Mucosa of gallbladder (tissue), 1 donor: ENCODE results near the gene COL21A1. TPM values are rescaled to one million over a fixed set of nuclear protein-coding genes. Genes with fewer than 3 reads are reported as not detected.

Experiments
- DNase-seq: peaks from one replicate; pipeline ENCODE4 v3.0.0-alpha.2; 2020; ENCODE audit warnings: low spot score
- total RNA-seq: library from RNA; stranded (reverse); gene quantifications from one replicate; pipeline ENCODE4 v1.2.1, GENCODE V29; 2021
- donor health status: DM: no; HTN: no; CAD: no.

The COL21A1 gene
- total RNA-seq, 1 donor from 2014 or later: 3.3 TPM

DNA sequence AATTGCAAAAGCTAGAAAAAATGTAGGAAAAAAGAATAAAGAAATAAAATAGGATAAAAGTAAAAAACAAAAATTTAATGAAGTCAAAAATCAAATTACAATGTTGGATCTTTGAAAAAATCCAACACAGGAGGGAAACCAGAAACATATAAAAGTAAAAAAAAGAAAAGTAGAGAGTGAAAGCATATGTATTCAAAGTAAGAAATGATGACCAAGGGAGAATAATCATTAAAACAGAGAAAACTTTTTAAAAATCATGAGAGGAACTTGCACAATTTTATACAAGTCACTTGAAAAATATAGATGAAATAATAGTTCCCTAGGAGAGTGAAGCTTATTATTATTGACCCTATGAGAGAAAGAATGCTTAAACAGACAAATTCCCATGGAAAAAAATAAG, 138.2 kb downstream of the COL21A1 start:
- no peak for DNase-seq

- no peak for DNase-seq
Observed at GRCh38 chr6:56106231-56106630, 141.1 kb downstream of the COL21A1 start.

DNA sequence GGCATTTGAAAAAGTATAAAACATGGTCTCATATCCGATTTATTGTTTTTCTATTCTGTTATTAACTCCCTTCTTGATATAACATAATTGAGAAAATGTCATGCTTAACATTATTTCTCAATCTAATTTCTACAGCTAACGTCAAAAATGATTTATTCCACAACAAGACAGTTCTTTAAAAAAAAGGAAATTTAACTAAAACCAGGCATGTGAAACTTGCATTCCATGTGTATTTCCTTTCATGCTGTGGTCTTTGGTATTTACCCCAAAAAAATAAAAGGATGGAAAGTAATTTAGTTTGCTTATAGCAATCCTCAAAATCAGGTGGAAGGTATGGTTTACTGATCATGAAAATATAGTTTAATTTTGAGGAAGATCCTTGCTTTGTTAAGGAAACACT, 142.8 kb downstream of the COL21A1 start:
- DNase-seq: no peak

- DNase-seq: no peak
Observed at GRCh38 chr6:56102216-56102615, 145.2 kb downstream of the COL21A1 start.

GRCh38 chr6:56101141-56101553, 146.2 kb downstream of the COL21A1 start:
- DNase-seq: no peak

DNA sequence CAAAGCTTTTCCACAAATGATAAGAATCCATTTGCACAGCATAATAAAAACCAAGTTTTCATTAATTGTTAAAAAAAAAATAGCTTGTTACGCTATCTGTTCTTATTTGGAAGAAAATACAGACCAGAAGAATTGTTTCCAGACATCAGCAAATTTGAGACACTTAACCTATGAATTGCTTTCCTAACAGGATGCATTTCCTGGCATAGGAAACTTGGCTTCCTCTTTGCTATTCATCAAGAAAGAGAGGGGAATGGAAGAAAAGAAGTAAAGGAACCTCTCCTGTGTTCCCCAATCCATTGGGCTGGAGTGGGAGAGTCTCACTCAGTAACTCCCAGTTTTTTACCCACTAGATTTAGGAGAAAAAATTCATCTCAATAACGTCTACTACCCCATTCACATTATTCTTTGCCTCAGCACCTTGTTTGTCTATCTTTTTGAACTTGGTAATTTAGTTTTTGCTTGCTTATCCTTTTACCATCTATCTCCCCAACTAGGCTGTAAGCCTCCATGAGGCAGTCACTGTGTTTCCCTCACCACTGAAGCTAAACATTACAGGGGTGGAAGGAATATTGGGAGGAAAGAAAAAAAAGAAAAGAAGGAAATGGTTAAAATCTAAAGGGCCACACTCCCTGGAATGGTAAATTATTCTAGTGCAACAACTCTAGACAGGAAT, 150.3 kb downstream of the COL21A1 start:
- no peak for DNase-seq

DNA sequence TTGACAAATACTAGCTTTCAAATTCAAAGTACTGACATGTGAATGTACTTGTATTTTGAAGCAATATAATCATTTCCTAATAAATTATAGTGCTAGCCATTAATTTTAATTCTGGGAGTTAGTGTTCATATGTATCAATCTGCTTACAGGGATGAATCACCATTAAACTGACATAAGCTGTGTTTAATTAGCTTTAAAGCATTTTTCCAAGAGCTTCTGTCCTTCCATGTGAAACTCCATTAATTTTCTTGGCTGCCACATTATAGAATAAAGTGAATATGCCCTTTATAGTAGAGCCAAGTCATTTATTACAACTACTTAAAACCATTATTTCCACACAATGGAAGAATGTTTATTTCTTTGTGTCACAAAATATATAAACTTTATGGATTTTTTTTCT, 150.8 kb downstream of the COL21A1 start:
- no peak for DNase-seq

DNA sequence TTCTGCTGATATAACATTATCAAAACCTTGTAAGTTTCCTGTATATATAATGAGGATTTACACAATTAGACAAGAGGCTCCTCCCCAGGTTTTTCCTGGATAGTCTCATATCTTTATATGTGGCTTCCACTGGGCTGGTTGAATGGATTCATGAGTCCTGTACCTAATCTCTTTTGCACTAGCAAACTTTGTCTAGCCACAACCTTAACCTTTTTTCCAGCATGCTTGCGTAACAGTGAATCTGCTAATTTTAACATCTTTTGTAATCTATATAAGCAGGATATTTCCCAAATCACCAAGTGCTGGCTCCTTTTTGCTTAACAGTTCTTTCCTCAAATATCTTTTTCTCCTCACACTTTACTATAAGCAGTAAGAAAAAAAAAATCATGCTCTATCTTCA, 153.6 kb downstream of the COL21A1 start:
- DNase-seq: no peak

GRCh38 chr6:56091159-56091869, 156.1 kb downstream of the COL21A1 start:
- no peak for DNase-seq

DNA sequence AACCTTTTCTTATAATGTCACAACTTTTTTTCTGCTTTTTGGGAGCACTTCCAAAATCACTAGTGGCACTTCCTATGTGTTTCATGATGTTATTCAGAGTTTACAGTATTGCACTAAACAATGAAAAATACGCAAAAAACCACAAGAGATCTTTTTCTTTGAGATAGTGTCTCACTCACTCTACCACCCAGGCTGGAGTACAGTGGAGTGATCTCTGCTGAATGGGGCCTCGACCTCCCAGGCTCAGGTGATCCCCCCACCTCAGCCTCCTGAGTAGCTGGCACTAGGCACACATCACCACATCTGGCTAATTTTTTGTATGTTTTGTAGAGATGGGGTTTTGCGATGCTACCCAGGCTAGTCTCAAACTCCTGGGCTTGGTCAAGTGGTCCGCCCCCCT, 158.7 kb downstream of the COL21A1 start:
- no peak for DNase-seq

- no peak for DNase-seq
Observed at GRCh38 chr6:56087421-56087820, 160.0 kb downstream of the COL21A1 start.

- DNase-seq: no peak
Observed at GRCh38 chr6:56079751-56080540, 167.4 kb downstream of the COL21A1 start.

DNA sequence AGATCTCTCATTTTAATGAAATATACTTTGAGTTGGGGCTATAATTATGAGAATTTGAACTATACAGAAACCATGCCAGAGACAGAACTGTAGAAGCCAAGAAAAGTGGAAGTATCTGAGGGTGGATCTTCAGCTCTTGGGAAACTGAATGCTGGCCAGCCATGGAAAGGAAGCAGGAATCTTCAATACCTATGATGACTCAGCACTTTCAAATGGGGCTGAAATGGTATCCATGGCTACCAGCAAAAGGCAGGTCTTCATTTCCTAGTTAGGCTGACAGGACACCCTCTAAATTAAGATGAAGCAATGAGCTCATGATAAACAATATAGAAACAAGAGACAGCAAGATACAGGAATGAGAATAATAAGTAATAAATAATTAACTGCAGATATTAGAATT, 171.3 kb downstream of the COL21A1 start:
- DNase-seq: no peak

DNA sequence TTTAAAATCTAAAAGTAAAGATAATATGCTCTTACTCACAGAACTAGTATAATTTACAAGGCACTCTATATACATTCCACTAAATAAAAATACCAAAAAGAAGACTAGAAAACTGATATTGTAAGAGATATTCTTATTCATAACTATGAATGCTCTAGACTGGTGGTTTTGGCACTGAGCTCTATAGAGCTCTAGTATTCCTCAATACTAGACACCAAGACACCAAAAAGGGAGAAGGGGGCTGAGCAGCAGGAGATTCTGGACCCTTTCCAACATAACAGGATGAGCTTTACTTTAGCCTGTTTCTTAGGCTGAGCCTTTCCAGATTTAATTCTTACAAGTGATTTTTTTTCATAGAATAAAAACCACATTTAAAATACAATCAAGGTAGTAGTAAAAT, 173.6 kb downstream of the COL21A1 start:
- DNase-seq: no peak

GRCh38 chr6:56073315-56073714, 174.1 kb downstream of the COL21A1 start:
- no peak for DNase-seq

DNA sequence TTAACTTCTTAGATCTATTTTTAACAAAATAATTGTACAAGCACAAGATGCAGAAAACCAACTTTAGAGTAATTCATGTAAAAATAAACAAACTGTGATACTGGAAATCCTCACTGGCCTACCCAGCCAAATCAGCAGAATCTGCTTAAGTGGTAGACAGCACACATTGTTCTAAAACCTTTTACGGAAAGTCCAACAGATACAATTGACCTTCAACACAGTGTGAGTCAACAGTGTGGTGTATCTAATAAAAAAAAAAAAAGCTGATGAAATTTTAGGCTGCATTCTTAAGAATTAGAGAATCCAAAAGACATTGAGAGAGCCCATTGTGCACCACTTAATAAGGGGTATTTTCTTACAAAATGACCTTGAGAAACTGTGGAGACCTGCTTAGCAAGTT, 174.5 kb downstream of the COL21A1 start:
- DNase-seq: no peak

DNA sequence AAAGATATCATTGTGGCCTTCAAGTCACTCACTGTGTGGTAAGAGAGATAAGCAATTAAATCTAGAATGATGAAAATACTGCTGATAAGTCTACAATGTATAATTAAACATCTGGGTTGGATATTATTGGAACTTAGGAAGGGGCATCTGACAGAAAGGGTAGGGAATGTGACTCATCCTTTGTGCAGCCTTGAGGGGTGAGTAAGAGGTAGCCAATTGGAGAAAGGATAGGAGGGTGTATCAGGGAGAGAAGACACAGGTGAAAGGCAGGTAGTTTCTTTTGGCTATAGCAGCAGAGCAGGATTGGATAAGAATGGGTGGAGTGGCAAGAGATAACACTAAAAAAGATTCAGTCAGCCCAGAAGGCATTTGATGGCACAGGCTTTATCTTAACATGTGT, 182.0 kb downstream of the COL21A1 start:
- no peak for DNase-seq

DNA sequence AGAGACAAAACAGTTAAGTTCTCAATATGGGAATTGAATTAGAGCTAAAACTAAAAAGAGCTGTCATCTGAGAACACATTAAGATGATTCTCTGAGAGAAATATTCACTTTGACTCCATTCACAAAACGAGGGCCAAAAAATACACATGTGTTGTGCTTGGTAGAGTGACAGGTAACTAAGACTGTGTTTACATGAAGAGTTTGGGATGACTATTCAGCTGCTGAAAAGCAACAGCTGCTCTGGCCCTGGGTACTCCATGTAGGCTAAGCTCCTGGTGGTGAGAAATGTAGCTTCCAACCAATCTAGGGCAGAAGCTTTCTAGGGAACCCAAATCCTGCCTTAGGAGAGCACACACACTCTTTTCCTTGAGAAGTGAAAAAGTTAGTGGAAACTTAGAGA, 184.5 kb downstream of the COL21A1 start:
- DNase-seq: no peak

DNA sequence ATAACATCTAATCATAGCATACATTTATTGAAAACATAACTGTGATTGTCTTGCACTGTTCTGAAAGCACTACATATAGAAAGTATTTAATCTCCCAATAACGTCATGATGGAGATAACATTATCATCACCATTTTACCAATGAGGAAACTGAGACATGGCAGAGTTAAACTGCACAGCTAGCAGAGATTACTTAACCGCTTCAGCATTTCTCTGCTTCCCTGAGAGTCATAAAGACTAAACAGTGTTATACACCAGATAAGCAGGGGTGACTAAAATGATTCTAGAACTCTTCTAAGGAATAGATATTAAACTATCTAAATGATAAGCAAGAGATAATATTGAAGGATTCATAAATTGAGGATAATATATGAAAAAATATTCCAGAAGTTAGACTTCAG, 188.7 kb downstream of the COL21A1 start:
- DNase-seq: no peak

DNA sequence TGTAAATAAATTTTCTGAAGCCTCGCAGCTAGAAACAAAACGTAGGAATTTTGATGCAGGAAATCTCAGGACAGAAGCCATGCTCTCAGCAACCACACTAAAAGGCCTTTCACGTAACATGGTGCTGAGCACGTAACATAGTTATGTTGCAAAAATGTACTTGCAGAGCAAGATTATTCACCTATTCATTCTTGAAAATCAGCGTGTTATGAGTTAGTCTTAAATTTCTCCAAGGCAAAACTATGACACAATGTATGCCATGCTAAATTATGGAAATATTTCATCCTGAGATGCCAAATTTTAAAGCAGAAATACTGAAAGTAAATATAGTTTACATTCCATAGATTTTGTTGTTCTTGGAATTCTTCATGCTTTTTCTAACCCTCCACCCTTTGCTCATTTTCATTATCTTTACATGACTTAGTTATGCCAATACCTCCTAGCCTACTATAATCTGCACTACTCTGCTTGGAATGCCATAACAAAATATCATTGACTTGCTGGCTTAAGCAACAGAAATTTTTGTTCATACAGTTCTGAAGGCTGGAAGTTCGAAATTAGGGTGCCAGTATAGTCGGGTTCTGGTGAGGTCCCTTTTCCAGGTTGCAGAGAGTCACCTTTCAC, 192.2 kb downstream of the COL21A1 start:
- DNase-seq: no peak

- no peak for DNase-seq
Observed at GRCh38 chr6:56051202-56051598, 196.2 kb downstream of the COL21A1 start.

DNA sequence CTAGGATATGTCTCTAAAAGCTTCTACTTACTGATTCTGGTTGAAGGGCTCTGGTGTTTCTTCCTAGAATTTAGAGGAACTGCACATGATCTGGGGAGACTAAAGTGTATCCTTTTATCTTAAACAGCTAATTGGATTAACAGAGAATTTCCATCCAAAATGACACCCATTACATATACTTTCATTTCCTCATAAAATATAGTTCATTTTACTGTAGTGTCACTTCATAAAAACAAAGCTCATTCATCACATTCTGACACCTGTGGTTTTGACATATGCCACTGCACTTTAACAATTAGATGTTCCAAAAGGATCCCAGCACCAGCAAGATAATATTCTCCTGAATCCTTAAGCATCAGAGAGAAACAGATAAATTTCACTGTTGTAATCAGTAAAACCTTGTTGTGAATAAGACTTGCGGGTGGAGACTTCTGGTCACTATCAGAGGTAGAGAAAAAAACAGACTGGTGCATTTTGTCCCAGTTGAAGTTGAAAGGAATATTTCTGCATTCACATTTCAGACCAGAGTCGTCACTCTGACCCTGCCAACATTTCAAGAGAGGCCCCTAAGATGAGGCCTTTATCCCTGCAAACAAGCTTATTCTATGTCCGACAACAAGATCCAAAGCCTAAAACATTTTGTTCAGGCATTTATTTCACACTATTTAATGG, 196.7 kb downstream of the COL21A1 start:
- DNase-seq: no peak
